Karpas-422 (cell line): ENCODE data around the gene MKNK1. TPM values are rescaled to one million over a fixed set of nuclear protein-coding genes. Genes with fewer than 3 reads are reported as not detected.

ENCODE experiments used
- DNase-seq: peaks from one replicate; pipeline ENCODE4 v3.0.0-alpha.2; 2015
- H2AFZ ChIP-seq: fragments of 200-600 bp; sonication (generic); 2 replicates; pipeline ENCODE4 v1.6.1; 2014; ENCODE audit warnings: antibody characterized with exemption, low read length, mixed read lengths
- H3K27ac ChIP-seq: fragments of 200-600 bp; sonication (generic); 2 replicates; pipeline ENCODE4 v1.5.1; 2014; ENCODE audit warnings: mild to moderate bottlenecking, low read length, moderate library complexity
- H3K27me3 ChIP-seq: fragments of 200-600 bp; sonication (generic); 2 replicates; pipeline ENCODE4 v1.6.1; 2014; ENCODE audit warnings: low read length, mixed read lengths
- H3K36me3 ChIP-seq: fragments of 200-600 bp; sonication (generic); 2 replicates; pipeline ENCODE4 v1.6.1; 2014; ENCODE audit warnings: low read length, mixed read lengths; ENCODE audit not compliant: insufficient read depth
- H3K4me1 ChIP-seq: fragments of 200-600 bp; sonication (generic); 2 replicates; pipeline ENCODE4 v1.6.1; 2014; ENCODE audit warnings: mild to moderate bottlenecking, low read length, mixed read lengths
- H3K4me2 ChIP-seq: fragments of 200-600 bp; sonication (generic); 2 replicates; pipeline ENCODE4 v1.6.1; 2014; ENCODE audit warnings: low read length, low read depth, mild to moderate bottlenecking; ENCODE audit not compliant: poor library complexity, severe bottlenecking
- H3K4me3 ChIP-seq: fragments of 200-600 bp; sonication (generic); 2 replicates; pipeline ENCODE4 v1.5.1; 2014; ENCODE audit warnings: mild to moderate bottlenecking, antibody characterized with exemption, low read length, mixed read lengths
- H3K79me2 ChIP-seq: fragments of 200-600 bp; sonication (generic); 2 replicates; pipeline ENCODE4 v1.6.1; 2014; ENCODE audit warnings: mild to moderate bottlenecking, low read length, mixed read lengths
- H3K9ac ChIP-seq: fragments of 200-600 bp; sonication (generic); 2 replicates; pipeline ENCODE4 v1.6.0; 2014; ENCODE audit warnings: low read length
- H3K9me2 ChIP-seq: fragments of 200-600 bp; sonication (generic), shearing (Covaris generic); replicated peaks from 2 replicates; pipeline ENCODE4 v1.6.0; 2014; ENCODE audit warnings: mild to moderate bottlenecking, low read length, moderate library complexity; ENCODE audit not compliant: insufficient read depth
- H3K9me3 ChIP-seq: fragments of 300-700, 200-600 bp; sonication (generic); 2 replicates; pipeline ENCODE4 v1.6.1; 2014; ENCODE audit warnings: low read length, mixed read lengths
- H4K20me1 ChIP-seq: fragments of 200-600 bp; sonication (generic); 2 replicates; pipeline ENCODE4 v1.6.1; 2014; ENCODE audit warnings: mild to moderate bottlenecking, antibody characterized with exemption, low read length, low read depth; ENCODE audit not compliant: insufficient read depth
- total RNA-seq: library from RNA; depleted of rRNA; stranded (reverse); fragments of >200 nt; shearing (Covaris generic); gene quantifications from 2 replicates; pipeline ENCODE4 v1.2.3, GENCODE V29; 2014; ENCODE audit warnings: low replicate concordance

The MKNK1 gene
- total RNA-seq, 1 experiment from 2014 or later = 14.0 TPM

GRCh38 chr1:46617108-46617800 is 13.2 kb upstream of the MKNK1 start:
- DNase-seq = no peak
- H2AFZ ChIP-seq = peak overlapping the region; percentile 94
- peak overlapping the region; percentile 83 for H3K4me3 ChIP-seq
- H3K4me2 ChIP-seq = peak overlapping the region; percentile 88
- H3K9me2 ChIP-seq = no peaks in the 10 kb centered on the region
- no peaks in the 10 kb centered on the region for H3K9me3 ChIP-seq
- peaks cover 15% of the 10 kb centered on the region for H3K4me1 ChIP-seq
- no peaks in the 10 kb centered on the region for H3K79me2 ChIP-seq
- no peaks in the 10 kb centered on the region for H3K27me3 ChIP-seq
- no peaks in the 10 kb centered on the region for H4K20me1 ChIP-seq
- no peak overlapping the region for H3K27ac ChIP-seq
- H3K36me3 ChIP-seq = no peaks in the 10 kb centered on the region
- H3K9ac ChIP-seq = peak overlapping the region; percentile 83

DNA sequence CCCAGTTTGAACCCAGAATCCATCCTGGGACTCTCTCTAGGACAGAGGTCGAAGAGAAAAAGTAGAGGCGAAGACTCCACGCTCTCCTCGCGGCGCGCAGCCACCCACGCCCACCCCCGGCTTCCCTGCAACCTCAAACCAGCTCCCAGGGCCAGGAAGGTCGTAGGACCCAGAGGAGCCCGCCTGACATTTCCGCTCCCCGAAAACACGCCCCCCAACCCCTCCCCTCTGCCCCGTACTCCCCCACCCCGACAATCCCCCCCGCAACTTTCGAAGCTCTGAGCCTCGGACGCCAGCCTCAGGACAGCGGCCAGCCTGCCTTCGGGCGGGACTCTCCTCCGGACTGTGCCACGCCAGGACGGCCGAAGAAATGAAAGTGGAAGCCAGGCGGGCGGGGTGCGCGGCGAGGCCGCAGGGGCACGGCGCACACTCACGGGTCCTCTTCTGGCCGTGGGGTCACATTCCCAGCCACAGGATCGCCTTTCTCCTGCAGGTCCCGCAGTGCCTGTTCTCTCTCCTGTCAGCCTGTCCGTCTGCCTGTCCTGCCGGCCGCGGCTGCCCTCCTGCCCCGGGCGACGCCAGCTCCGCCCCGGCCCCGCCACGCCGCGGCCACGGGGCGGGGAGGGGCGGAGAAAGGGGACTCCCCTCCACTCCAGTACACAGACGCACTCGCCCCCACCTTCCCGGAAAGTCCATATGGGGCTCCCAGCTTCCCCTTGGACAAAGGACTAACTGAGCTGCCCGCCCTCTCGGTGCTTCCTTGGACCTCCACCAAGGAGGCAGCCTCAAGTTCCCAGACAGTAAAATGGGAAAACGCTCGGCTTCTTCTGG is 12.4 kb upstream of the MKNK1 start, which contains the start of gene MOB3C:
MOB3C (minus strand) TSS at position 535 of the 831 bp plus-strand sequence. CDS start 3,490 bp downstream, outside the sequence.
- Histone ChIP-seq H4K20me1 (no peaks in the 10 kb centered on the region), H3K4me1 (peaks cover 15% of the 10 kb centered on the region), H3K4me3 (peak within 1 kb of the TSS; percentile 83), H2AFZ (peak within 1 kb of the TSS; percentile 94), H3K9me3 (no peaks in the 10 kb centered on the region), H3K9ac (peak within 1 kb of the TSS; percentile 83), H3K27ac (no peak within 1 kb of the TSS), H3K9me2 (no peaks in the 10 kb centered on the region), H3K79me2 (no peaks in the 10 kb centered on the region), H3K27me3 (no peaks in the 10 kb centered on the region), H3K4me2 (peak within 1 kb of the TSS; percentile 88), H3K36me3 (no peaks in the 10 kb centered on the region)
- peak; percentile 71 for DNase-seq

DNA sequence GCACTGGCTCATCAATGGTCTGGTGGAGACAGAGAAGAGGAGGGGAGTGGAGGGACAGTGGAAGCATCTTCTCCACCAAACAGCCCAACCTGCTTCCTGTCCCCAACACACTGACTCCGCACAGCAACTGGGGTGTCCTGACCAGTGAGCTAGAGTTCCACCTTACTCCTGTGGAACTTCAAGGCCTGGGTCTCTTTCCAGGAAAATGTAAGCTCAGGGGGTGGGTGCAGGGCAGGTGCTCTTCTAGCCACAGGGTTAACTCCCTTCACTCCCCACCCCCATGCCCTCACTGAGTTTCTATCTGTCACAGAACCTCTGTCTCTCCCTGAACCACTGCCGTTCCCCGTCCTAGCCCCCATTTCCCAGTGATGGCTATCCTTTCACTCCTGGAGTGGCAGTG is 11.7 kb upstream of the MKNK1 start:
- H3K4me1 ChIP-seq = peaks cover 15% of the 10 kb centered on the region
- peak overlapping the region; percentile 83 for H3K4me3 ChIP-seq
- no peak for DNase-seq
- no peaks in the 10 kb centered on the region for H3K36me3 ChIP-seq
- no peaks in the 10 kb centered on the region for H3K79me2 ChIP-seq
- H3K9ac ChIP-seq = peak overlapping the region; percentile 83
- no peaks in the 10 kb centered on the region for H4K20me1 ChIP-seq
- H3K27me3 ChIP-seq = no peaks in the 10 kb centered on the region
- H2AFZ ChIP-seq = peak overlapping the region; percentile 94; the same call in 1 of the 2 replicates
- no peaks in the 10 kb centered on the region for H3K9me3 ChIP-seq
- no peak overlapping the region for H3K27ac ChIP-seq
- peak overlapping the region; percentile 88 for H3K4me2 ChIP-seq
- H3K9me2 ChIP-seq = no peaks in the 10 kb centered on the region

GRCh38 chr1:46615088-46615487 is 11.0 kb upstream of the MKNK1 start:
- H3K4me2 ChIP-seq = peak overlapping the region; percentile 88
- H3K9me3 ChIP-seq = no peaks in the 10 kb centered on the region
- no peaks in the 10 kb centered on the region for H4K20me1 ChIP-seq
- H3K9ac ChIP-seq = peak overlapping the region; percentile 83; the same call in 1 of the 2 replicates
- no peaks in the 10 kb centered on the region for H3K79me2 ChIP-seq
- H2AFZ ChIP-seq = no peak overlapping the region
- no peak overlapping the region for H3K4me3 ChIP-seq
- H3K9me2 ChIP-seq = no peaks in the 10 kb centered on the region
- peaks cover 15% of the 10 kb centered on the region for H3K4me1 ChIP-seq
- no peak overlapping the region for H3K27ac ChIP-seq
- no peaks in the 10 kb centered on the region for H3K27me3 ChIP-seq
- DNase-seq = no peak
- no peaks in the 10 kb centered on the region for H3K36me3 ChIP-seq

GRCh38 chr1:46614604-46614984 is 10.5 kb upstream of the MKNK1 start:
- H2AFZ ChIP-seq = no peak overlapping the region
- H3K27me3 ChIP-seq = no peaks in the 10 kb centered on the region
- no peak for DNase-seq
- H3K9ac ChIP-seq = no peak overlapping the region
- no peak overlapping the region for H3K4me3 ChIP-seq
- H3K27ac ChIP-seq = no peak overlapping the region
- no peaks in the 10 kb centered on the region for H3K36me3 ChIP-seq
- H3K4me2 ChIP-seq = no peak overlapping the region
- H3K79me2 ChIP-seq = no peaks in the 10 kb centered on the region
- H3K4me1 ChIP-seq = peaks cover 15% of the 10 kb centered on the region
- no peaks in the 10 kb centered on the region for H3K9me2 ChIP-seq
- no peaks in the 10 kb centered on the region for H4K20me1 ChIP-seq
- no peaks in the 10 kb centered on the region for H3K9me3 ChIP-seq

DNA sequence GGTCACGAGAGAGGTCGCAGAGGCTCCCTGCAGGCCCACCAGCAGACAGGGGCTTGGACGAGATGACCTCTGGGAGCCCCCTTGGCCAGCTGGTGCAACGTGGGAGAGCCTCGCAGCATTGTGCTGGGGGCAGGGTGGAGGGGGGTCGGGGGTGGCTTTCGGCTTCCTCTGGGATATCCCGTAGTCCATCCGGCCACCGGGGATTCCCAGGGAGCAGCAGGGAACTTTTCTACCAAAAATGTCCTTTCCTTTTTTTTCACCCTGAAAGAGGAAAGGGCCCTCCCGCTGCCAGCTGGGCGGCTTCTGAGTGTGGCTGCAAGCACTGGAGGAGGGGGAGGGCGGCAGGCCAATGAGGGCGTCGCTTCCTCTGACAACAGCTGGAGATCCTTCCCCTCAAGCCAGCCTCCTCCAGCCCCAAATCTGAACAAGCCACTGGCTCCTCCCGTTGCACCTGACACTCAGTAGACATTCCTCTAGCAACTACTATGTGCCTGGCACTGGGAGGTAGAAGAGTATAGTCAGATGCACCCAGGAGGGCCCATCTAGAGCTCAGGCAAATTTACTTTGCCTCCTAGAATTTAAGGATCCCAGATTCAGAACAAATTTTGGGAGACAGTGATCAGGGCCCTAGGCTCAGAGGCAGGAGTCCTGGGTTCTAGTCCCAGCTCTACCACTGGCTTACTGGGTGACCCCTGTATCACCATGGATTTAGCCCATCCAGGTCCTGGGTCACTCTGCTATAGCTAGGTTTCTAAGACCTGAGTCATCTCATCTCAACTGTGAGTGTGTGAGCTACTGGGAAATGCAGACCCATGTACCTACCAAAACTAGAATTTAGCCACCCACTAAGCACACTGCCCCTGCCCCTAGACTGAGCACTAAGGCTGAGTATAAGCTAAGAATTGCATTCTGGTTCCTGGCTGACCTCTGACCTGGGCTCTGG is 9.9 kb upstream of the MKNK1 start:
- no peak for DNase-seq
- Histone ChIP-seq H3K27me3 (no peaks in the 10 kb centered on the region), H4K20me1 (no peaks in the 10 kb centered on the region), H3K9me2 (no peaks in the 10 kb centered on the region), H3K4me2 (no peak overlapping the region), H3K9ac (no peak overlapping the region), H3K9me3 (no peaks in the 10 kb centered on the region), H3K4me3 (no peak overlapping the region), H3K4me1 (peaks cover 15% of the 10 kb centered on the region), H3K36me3 (no peaks in the 10 kb centered on the region), H3K79me2 (no peaks in the 10 kb centered on the region), H3K27ac (no peak overlapping the region), H2AFZ (no peak overlapping the region)

GRCh38 chr1:46612937-46613660 is 9.0 kb upstream of the MKNK1 start:
- Histone ChIP-seq H3K27ac (no peak overlapping the region), H3K9ac (no peak overlapping the region), H3K27me3 (no peaks in the 10 kb centered on the region), H3K9me3 (no peaks in the 10 kb centered on the region), H3K9me2 (no peaks in the 10 kb centered on the region), H4K20me1 (no peaks in the 10 kb centered on the region), H3K4me1 (peaks cover 15% of the 10 kb centered on the region), H2AFZ (no peak overlapping the region), H3K36me3 (no peaks in the 10 kb centered on the region), H3K79me2 (no peaks in the 10 kb centered on the region), H3K4me3 (no peak overlapping the region), H3K4me2 (no peak overlapping the region)
- no peak for DNase-seq
